ENCODE results near the gene HLA-DOB. TPM values are rescaled to one million over a fixed set of nuclear protein-coding genes. Genes with fewer than 3 reads are reported as not detected.

Gene HLA-DOB
- 1 to 10 TPM in 2 of 3 donors, not detected in 1; 1.5 to 2.0 TPM for total RNA-seq

DNA sequence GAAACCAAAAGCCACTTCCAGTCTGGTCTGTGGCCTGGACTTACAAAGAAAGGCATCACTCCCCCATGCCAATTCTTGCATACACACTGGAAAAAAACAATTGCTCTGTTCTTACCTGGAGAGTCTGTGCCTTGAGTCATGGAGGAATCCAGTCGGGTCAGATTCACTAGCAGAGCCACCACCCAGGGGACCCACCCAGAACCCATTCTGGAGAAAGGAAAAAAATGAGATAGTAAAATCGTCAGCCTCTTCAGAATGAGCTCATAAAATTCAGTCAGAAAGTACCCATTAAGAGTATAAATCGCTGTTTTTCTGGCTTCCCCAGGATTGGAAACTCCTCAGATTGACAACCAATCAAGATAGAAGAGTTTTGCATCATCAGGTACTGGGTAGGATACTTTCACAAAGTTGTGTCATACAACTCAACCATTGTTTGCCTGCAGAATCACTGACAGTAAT, at the start of gene HLA-DOB:
HLA-DOB (minus strand) TSS at position 257 of the 459 bp plus-strand sequence; CDS start at position 206, 51 bp downstream.
- no peak for TF ChIP-seq POLR2A (IDR thresholded peaks at IDR 0.05)
- TF ChIP-seq POLR2AphosphoS5 (IDR thresholded peaks at IDR 0.05) = peak in 1 of 3 donors; percentile 21
- Histone ChIP-seq H3K27me3 (no peaks in the 10 kb centered on the region), H3K4me1 (peaks cover 0 to 8% of the 10 kb centered on the region in 2 donors), H3K36me3 (no peaks in the 10 kb centered on the region), H3K4me3 (peak within 1 kb of the TSS in 2 of 3 donors; percentile 16 to 33), H3K9me3 (no peaks in the 10 kb centered on the region), H3K27ac (peak within 1 kb of the TSS; percentile 82 to 86)
- peak in 1 of 2 donors; percentile 67 for DNase-seq (ENCODE audit: low spot score in 2 of 2)
- intact Hi-C loops (cut with DNase I; ENCODE audit: low total_unique reads) = no loop called here

DNA sequence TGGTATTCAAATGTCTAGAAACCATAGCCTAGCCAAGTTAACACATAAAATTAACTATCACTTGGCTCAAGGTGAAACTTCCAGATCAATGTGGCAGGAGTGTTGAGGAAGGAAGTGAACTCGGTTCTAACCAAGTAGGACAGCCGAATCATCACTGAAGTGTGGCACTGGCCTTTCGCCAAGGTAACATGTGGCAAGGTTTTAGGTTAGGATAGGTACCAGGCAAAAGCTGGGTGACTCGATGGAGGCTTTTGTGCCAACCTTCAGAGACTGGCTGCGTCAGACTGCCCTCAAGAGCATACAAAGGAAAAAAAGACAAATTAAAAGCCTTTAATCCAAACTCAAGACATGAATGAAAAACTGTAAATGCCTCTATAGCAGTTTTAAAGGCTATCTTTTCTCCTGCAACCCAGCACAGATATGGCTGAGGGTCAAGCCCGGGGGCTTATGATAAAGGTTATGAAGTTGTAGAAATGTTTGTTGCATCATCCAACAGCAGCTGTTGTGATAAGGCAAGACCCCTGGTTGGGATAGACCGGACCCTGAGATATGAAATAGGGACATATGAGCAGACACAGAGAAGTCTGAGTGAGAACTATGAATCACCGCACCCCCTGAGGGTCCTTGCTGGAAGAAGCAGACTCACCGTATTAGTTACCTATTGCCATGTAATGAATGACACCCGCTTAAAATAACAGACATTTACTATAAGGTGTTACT, 49.1 kb upstream of the HLA-DOB start:
- no peaks in the 10 kb centered on the region for H3K27me3 ChIP-seq
- H3K4me3 ChIP-seq = no peak overlapping the region
- H3K9me3 ChIP-seq = no peaks in the 10 kb centered on the region
- H3K27ac ChIP-seq = no peak overlapping the region
- H3K4me1 ChIP-seq = no peaks in the 10 kb centered on the region
- no peak for DNase-seq (ENCODE audit: low spot score in 2 of 2)
- intact Hi-C loops (cut with DNase I; ENCODE audit: low total_unique reads) = no loop called here
- H3K36me3 ChIP-seq = no peaks in the 10 kb centered on the region
- no peak for TF ChIP-seq POLR2AphosphoS5 (IDR thresholded peaks at IDR 0.05)
- TF ChIP-seq, protein P1, sequence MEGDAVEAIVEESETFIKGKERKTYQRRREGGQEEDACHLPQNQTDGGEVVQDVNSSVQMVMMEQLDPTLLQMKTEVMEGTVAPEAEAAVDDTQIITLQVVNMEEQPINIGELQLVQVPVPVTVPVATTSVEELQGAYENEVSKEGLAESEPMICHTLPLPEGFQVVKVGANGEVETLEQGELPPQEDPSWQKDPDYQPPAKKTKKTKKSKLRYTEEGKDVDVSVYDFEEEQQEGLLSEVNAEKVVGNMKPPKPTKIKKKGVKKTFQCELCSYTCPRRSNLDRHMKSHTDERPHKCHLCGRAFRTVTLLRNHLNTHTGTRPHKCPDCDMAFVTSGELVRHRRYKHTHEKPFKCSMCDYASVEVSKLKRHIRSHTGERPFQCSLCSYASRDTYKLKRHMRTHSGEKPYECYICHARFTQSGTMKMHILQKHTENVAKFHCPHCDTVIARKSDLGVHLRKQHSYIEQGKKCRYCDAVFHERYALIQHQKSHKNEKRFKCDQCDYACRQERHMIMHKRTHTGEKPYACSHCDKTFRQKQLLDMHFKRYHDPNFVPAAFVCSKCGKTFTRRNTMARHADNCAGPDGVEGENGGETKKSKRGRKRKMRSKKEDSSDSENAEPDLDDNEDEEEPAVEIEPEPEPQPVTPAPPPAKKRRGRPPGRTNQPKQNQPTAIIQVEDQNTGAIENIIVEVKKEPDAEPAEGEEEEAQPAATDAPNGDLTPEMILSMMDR (IDR thresholded peaks at IDR 0.05) = no peak
- TF ChIP-seq POLR2A (IDR thresholded peaks at IDR 0.05) = no peak

DNA sequence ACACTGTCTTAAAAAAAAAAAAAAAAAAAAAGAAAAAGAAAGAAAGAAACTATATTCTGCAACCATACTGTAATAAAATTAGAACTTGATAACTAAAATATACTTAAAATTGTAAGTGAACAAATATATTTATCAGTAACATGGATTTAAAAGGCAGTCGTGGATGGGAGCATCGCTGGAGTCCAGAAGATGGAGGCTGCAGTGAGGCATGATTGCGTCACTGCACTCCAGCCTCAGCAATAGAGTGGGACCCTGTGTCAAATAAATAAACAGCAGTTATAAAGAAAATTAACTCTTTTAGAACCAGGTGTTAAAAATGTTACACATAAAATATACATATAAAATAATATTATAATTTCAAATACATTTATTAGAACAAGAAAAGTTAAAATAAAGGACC, 45.9 kb upstream of the HLA-DOB start:
- no peak for DNase-seq (ENCODE audit: low spot score in 2 of 2)
- Histone ChIP-seq H3K4me3 (no peak overlapping the region), H3K4me1 (no peaks in the 10 kb centered on the region), H3K9me3 (no peaks in the 10 kb centered on the region), H3K36me3 (no peaks in the 10 kb centered on the region), H3K27ac (no peak overlapping the region), H3K27me3 (no peaks in the 10 kb centered on the region)
- intact Hi-C loops (cut with DNase I; ENCODE audit: low total_unique reads) = no loop called here
- TF ChIP-seq, protein P1 (IDR thresholded peaks at IDR 0.05) = no peak
- no peak for TF ChIP-seq POLR2A (IDR thresholded peaks at IDR 0.05)
- no peak for TF ChIP-seq POLR2AphosphoS5 (IDR thresholded peaks at IDR 0.05)

- H3K27me3 ChIP-seq = no peaks in the 10 kb centered on the region
Measured at GRCh38 chr6:32860674-32861073, 43.9 kb upstream of the HLA-DOB start.

GRCh38 chr6:32858194-32858593, 41.4 kb upstream of the HLA-DOB start:
- Histone ChIP-seq H3K36me3 (no peaks in the 10 kb centered on the region), H3K4me1 (no peaks in the 10 kb centered on the region), H3K27me3 (no peaks in the 10 kb centered on the region), H3K27ac (no peak overlapping the region), H3K9me3 (no peaks in the 10 kb centered on the region), H3K4me3 (no peak overlapping the region)
- intact Hi-C loops (cut with DNase I; ENCODE audit: low total_unique reads) = no loop called here
- no peak for DNase-seq (ENCODE audit: low spot score in 2 of 2)
- TF ChIP-seq, protein P1 (IDR thresholded peaks at IDR 0.05) = no peak
- TF ChIP-seq POLR2A (IDR thresholded peaks at IDR 0.05) = no peak
- TF ChIP-seq POLR2AphosphoS5 (IDR thresholded peaks at IDR 0.05) = no peak

More at GRCh38 chr6:32860674-32861073, 43.9 kb upstream of the HLA-DOB start:
- no peak overlapping the region for H3K4me3 ChIP-seq
- no peaks in the 10 kb centered on the region for H3K9me3 ChIP-seq
- H3K36me3 ChIP-seq = no peaks in the 10 kb centered on the region
- DNase-seq (ENCODE audit: low spot score in 2 of 2) = no peak
- H3K4me1 ChIP-seq = no peaks in the 10 kb centered on the region
- intact Hi-C loops (cut with DNase I; ENCODE audit: low total_unique reads) = no loop called here
- TF ChIP-seq POLR2A (IDR thresholded peaks at IDR 0.05) (no peak), POLR2AphosphoS5 (IDR thresholded peaks at IDR 0.05) (no peak)
- TF ChIP-seq, protein P1 (IDR thresholded peaks at IDR 0.05) = no peak
- H3K27ac ChIP-seq = peak overlapping the region; percentile 45 to 67
